GM20000 (cell line): ENCODE results near the gene MVP.
A peak's percentile ranks its signal among the peaks of the same experiment; 100 is the strongest.
"Not testable (repeated sequence)": the region's sequence is repeated elsewhere in the genome, so short reads cannot be mapped to it uniquely, and the experiment has no call there.

Experiments used
- DNase-seq: peaks from one replicate; pipeline ENCODE4 v3.0.0; 2012; ENCODE audit warnings: low spot score
- CTCF ChIP-seq: IDR thresholded peaks from 2 replicates; pipeline ENCODE4 v1.5.1; 2012; ENCODE audit warnings: mild to moderate bottlenecking, control low read depth; ENCODE audit errors: extremely low read depth, missing control alignments

The MVP gene

GRCh38 chr16:29824589-29825144, 4.4 kb downstream of the MVP start:
- TF ChIP-seq CTCF: no peak
- no peak for DNase-seq

DNA sequence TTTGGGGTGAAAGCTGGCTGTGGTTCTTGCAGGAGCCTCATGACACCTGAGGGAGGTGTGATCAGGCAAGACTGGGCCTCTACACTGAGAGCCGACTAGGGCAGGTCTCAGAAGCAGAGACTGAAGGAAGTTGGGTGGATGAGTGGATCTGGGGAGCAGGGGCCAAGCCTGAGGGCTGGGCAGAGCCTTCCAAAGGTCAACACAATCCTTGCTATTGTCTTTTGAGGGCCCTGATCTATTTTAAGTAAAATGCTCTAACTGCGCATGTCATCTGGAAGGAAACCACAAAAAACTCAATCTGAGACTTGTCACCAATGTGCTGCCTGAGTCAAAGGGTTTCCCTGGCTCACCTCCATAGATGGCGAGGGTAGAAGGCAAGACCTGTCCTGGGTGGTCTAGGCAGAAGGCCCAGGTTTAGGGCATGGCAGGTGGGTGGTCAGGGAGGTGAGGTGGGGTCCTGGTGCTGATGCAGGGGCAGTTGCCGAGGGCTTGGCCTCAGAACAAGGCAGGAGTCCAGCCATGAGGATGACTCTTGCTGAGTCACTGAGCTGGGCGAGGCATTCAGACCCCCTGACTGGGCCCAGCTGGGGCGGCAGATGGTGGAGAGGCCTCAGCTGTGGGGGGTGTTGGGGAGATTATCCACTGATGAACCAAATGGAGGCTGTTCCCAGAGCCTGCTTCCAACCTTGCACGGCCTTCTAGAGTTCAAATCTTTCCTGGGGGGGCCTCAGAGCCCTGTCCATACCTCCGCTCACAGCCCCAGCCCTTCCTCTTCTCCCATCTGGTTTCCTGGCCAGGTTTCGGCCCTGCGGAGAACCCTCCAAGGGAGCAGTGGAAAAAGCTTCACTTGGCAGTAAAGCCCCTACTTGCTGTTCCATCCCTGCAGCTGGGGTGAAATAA, 5.1 kb downstream of the MVP start:
- no peak for TF ChIP-seq CTCF
- peak; percentile 74 for DNase-seq

GRCh38 chr16:29826342-29826695, 6.1 kb downstream of the MVP start:
- DNase-seq: no peak
- no peak for TF ChIP-seq CTCF

- no peak for DNase-seq
- TF ChIP-seq CTCF: no peak
These were observed 10.5 kb downstream of the MVP start for GRCh38 chr16:29830774-29831173.

- no peak for DNase-seq
- TF ChIP-seq CTCF: no peak
These were observed 11.2 kb downstream of the MVP start for GRCh38 chr16:29831490-29831889.

DNA sequence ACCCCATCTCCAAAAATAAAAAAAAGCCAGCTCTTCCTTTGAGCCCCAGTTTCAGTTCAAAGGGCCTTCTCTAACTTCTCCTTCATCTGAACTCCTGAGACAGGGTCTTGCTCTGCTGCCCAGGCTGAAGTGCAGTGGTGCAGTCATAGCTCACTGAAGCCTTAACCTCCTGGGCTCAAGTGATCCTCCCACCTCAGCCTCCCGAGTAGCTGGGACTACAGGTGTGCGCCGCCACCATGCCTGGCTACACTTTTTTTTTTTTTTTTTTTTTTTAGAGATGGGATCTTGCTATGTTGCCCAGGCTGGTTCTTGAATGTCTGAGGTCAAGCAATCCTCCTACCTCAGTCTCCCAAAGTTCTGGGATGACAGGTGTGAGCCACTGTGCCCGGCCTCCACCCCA, 13.0 kb downstream of the MVP start:
- DNase-seq: not testable (repeated sequence)

DNA sequence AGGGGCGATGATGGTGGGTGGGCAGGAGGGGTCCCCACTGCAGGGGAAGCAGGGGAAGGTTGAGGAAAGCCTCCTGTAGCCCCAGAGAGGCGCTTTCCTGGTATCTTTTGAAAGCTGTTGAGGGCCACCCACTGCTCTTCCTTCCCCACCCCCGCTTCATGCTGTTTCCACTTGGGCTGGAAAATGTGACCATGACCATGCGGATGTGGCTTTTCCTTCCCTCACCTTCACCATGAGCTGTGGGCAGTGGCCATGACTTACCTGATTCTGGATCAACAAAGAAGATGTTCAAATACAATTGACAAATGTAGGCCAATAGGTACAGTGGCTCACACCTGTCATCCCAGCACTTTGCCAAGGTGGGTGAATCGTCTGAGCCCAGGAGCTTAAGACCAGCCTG, 13.8 kb downstream of the MVP start:
- DNase-seq: no peak
- no peak for TF ChIP-seq CTCF

- no peak for TF ChIP-seq CTCF
- DNase-seq: no peak
These were observed 15.7 kb downstream of the MVP start for GRCh38 chr16:29835926-29836325.
